IMR-90 (cell line): ENCODE results near the gene CCDC32. TPM values are rescaled to one million over a fixed set of nuclear protein-coding genes. Genes with fewer than 3 reads are reported as not detected.
"Not testable (repeated sequence)": the region's sequence is repeated elsewhere in the genome, so short reads cannot be mapped to it uniquely, and the experiment has no call there.

Experiments used
- ATAC-seq: fragments of 200-7000 bp; cut with Tn5 transposase; 2 replicates; pipeline ENCODE4 v1.9.1; 2020; ENCODE audit warnings: low read depth, mild to moderate bottlenecking, moderate library complexity
- BruUV-seq: library from RNA; stranded (reverse); fragments of 400-500 nt; replicated peaks from 2 replicates; lab custom pipeline; 2021; lab: Mats Ljungman, UMichigan
- CTCF ChIA-PET: fragments of 300-600 bp; formaldehyde crosslinking; extraction: SDS; loops from one replicate; lab custom pipeline; 2021; ENCODE audit warnings: antibody characterized with exemption; lab: Yijun Ruan, JAX
- POLR2A ChIA-PET: fragments of 300-600 bp; sonication (Branson Sonifier 250); formaldehyde crosslinking; loops from one replicate; lab custom pipeline; 2022; ENCODE audit warnings: antibody characterized with exemption; ENCODE audit not compliant: unreplicated experiment; lab: Charles Lee
- DNase-seq: peaks from one replicate; pipeline ENCODE4 v3.0.0; 2013
- H2AFZ ChIP-seq: replicated peaks from 2 replicates; pipeline ENCODE3; 2013; ENCODE audit warnings: low read length, mild to moderate bottlenecking; ENCODE audit not compliant: poor library complexity
- H2AK5ac ChIP-seq: 2 replicates; pipeline ENCODE4 v1.6.1; 2013; ENCODE audit warnings: low read depth, low read length, inconsistent platforms
- H2AK9ac ChIP-seq: replicated peaks from 2 replicates; pipeline ENCODE3; 2013; ENCODE audit warnings: mild to moderate bottlenecking, low read depth, low read length, moderate library complexity; ENCODE audit not compliant: poor library complexity
- H2BK120ac ChIP-seq: 2 replicates; pipeline ENCODE4 v1.6.1; 2013; ENCODE audit warnings: low read depth, low read length, inconsistent platforms
- H2BK15ac ChIP-seq: 3 replicates; pipeline ENCODE4 v1.6.1; 2013; ENCODE audit warnings: low read depth, low read length, inconsistent platforms
- H2BK20ac ChIP-seq: 2 replicates; pipeline ENCODE4 v1.6.1; 2013; ENCODE audit warnings: low read depth, mild to moderate bottlenecking, inconsistent platforms, low read length, moderate library complexity
- H2BK5ac ChIP-seq: 2 replicates; pipeline ENCODE4 v1.6.1; 2013; ENCODE audit warnings: mild to moderate bottlenecking, low read depth, low read length, inconsistent platforms; ENCODE audit not compliant: poor library complexity, severe bottlenecking
- H3K14ac ChIP-seq: replicated peaks from 2 replicates; pipeline ENCODE4 v1.6.1; 2013; ENCODE audit warnings: low read depth, low read length, inconsistent platforms
- H3K18ac ChIP-seq: 2 replicates; pipeline ENCODE4 v1.6.1; 2013; ENCODE audit warnings: low read depth, low read length, control low read depth
- H3K23ac ChIP-seq: 2 replicates; pipeline ENCODE4 v1.6.1; 2013; ENCODE audit warnings: low read depth, low read length, inconsistent platforms
- H3K27ac ChIP-seq: 2 replicates; pipeline ENCODE4 v1.5.1; 2013; ENCODE audit warnings: mild to moderate bottlenecking, control low read depth, low read length; ENCODE audit not compliant: insufficient read depth
- H3K27me3 ChIP-seq: 2 replicates; pipeline ENCODE4 v1.6.1; 2013; ENCODE audit warnings: low read length; ENCODE audit not compliant: control insufficient read depth, insufficient read depth
- H3K36me3 ChIP-seq: 2 replicates; pipeline ENCODE4 v1.6.1; 2013; ENCODE audit warnings: low read length, mixed read lengths; ENCODE audit not compliant: control insufficient read depth, insufficient read depth
- H3K4ac ChIP-seq: 2 replicates; pipeline ENCODE4 v1.6.1; 2013; ENCODE audit warnings: low read depth, low read length, inconsistent platforms
- H3K4me1 ChIP-seq: 2 replicates; pipeline ENCODE4 v1.6.1; 2013; ENCODE audit warnings: low read length, mixed read lengths; ENCODE audit not compliant: control insufficient read depth, insufficient read depth
- H3K4me2 ChIP-seq: 2 replicates; pipeline ENCODE4 v1.6.1; 2013; ENCODE audit warnings: low read depth, mild to moderate bottlenecking, control low read depth, low read length, moderate library complexity
- H3K4me3 ChIP-seq: 2 replicates; pipeline ENCODE4 v1.5.1; 2013; ENCODE audit warnings: low read depth, mild to moderate bottlenecking, control low read depth, low read length, moderate library complexity; ENCODE audit not compliant: insufficient read depth
- H3K56ac ChIP-seq: 2 replicates; pipeline ENCODE4 v1.6.1; 2013; ENCODE audit warnings: low read length, inconsistent platforms; ENCODE audit not compliant: insufficient read depth; ENCODE audit errors: extremely low read depth
- H3K79me1 ChIP-seq, 2 experiments: 2 replicates each; pipeline ENCODE4 v1.6.1; 2013; ENCODE audit warnings: low read length in 2 of 2, inconsistent platforms in 1 of 2, low read depth in 1 of 2
- H3K9ac ChIP-seq: 2 replicates; pipeline ENCODE4 v1.6.1; 2013; ENCODE audit warnings: low read depth, low read length, control low read depth
- H3K9me1 ChIP-seq: 2 replicates; pipeline ENCODE4 v1.6.1; 2013; ENCODE audit warnings: low read length, inconsistent platforms; ENCODE audit not compliant: insufficient read depth
- H3K9me3 ChIP-seq: 2 replicates; pipeline ENCODE4 v1.6.1; 2013; ENCODE audit warnings: low read length; ENCODE audit not compliant: control insufficient read depth, insufficient read depth
- H4K20me1 ChIP-seq: 2 replicates; pipeline ENCODE4 v1.6.1; 2013; ENCODE audit warnings: low read length, inconsistent platforms; ENCODE audit not compliant: insufficient read depth
- H4K5ac ChIP-seq: 2 replicates; pipeline ENCODE4 v1.6.1; 2013; ENCODE audit warnings: mild to moderate bottlenecking, low read depth, low read length, control low read depth
- H4K8ac ChIP-seq, 2 experiments: 2 replicates each; pipeline ENCODE4 v1.6.1; 2013; ENCODE audit warnings: low read depth in 2 of 2, low read length in 2 of 2, control low read depth in 1 of 2, inconsistent platforms in 1 of 2
- H4K91ac ChIP-seq: 2 replicates; pipeline ENCODE4 v1.6.1; 2013; ENCODE audit warnings: low read depth, low read length, inconsistent platforms; ENCODE audit not compliant: insufficient read depth
- WGBS, 2 experiments: methylation state at CpG; one replicate each; pipeline versions ENCODE4 v1.1.5 to v1.1.7; 2013; ENCODE audit warnings: missing lambda C conversion rate in 2 of 2; ENCODE audit not compliant: insufficient read length in 1 of 2; ENCODE audit errors: extremely low coverage in 2 of 2; 5-methylcytosine and 5-hydroxymethylcytosine counted together
- dilution Hi-C: fragments of 300-500 bp; cut with HindIII; formaldehyde crosslinking; loops from one replicate; pipeline ENCODE4 v1.14.3; 2018; ENCODE audit warnings: low sequenced_read_pairs; ENCODE audit not compliant: unreplicated experiment
- in situ Hi-C: fragments of 300-500 bp; cut with MboI; formaldehyde crosslinking; loops from 3 replicates; pipeline ENCODE4 v1.14.3; 2019; ENCODE audit warnings: low sequenced_read_pairs, inconsistent platforms, mixed read lengths
- intact Hi-C: fragments of 100-400 bp; cut with micrococcal nuclease; formaldehyde crosslinking; loops from 2 replicates; pipeline ENCODE4 v1.10.0; 2022
- polyA plus RNA-seq, 3 experiments: library from polyadenylated mRNA; depleted of rRNA; stranded (reverse); fragments of >200 nt; gene quantifications; 2 replicates each; pipeline ENCODE4 v1.2.3, GENCODE V29; 2012; ENCODE audit warnings: low replicate concordance in 1 of 3
- total RNA-seq: library from RNA; depleted of rRNA; stranded (reverse); fragments of >200 nt; gene quantifications from 2 replicates; pipeline ENCODE4 v1.2.3, GENCODE V29; 2012

Gene CCDC32
- total and polyA plus RNA-seq, 2 of the 4 experiments (the other 2 are of a cell fraction), result 14.8 to 15.1 TPM

DNA sequence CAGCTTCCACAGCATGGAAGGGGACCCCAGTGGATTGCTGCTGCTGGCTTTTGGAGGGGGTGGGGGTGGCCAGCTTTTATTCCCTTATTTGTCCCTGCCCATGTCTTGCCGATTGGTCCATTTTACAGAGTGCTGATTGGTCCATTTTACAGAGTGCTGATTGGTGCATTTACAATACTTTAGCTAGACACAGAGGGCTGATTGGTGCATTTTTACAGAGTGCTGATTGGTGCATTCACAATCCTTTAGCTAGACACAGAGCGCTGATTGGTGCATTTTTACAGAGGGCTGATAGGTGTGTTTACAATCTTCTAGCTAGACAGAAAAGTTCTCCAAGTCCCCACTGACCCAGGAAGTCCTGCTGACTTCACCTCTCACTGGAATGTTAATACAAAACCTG is 17.0 kb upstream of the CCDC32 start:
- H3K9me3 ChIP-seq, dilution Hi-C loops, H2AK5ac ChIP-seq, H3K18ac ChIP-seq, BruUV-seq, intact Hi-C loops, H3K56ac ChIP-seq, H3K27me3 ChIP-seq, H3K27ac ChIP-seq, H2AFZ ChIP-seq, H3K4me3 ChIP-seq, H4K5ac ChIP-seq, in situ Hi-C loops, H2BK20ac ChIP-seq, H3K4ac ChIP-seq, H4K91ac ChIP-seq, ATAC-seq, H3K36me3 ChIP-seq, H3K9me1 ChIP-seq, H3K9ac ChIP-seq, H4K20me1 ChIP-seq, H3K23ac ChIP-seq, CTCF ChIA-PET, H2BK120ac ChIP-seq, H2BK15ac ChIP-seq, H3K14ac ChIP-seq, H2AK9ac ChIP-seq, H4K8ac ChIP-seq, H3K79me1 ChIP-seq, H3K4me1 ChIP-seq, POLR2A ChIA-PET, H3K4me2 ChIP-seq, H2BK5ac ChIP-seq, DNase-seq: not testable (repeated sequence)
- no CpG with 5 or more reads among the region's 2 CpGs for WGBS, 2 experiments
